H1 (cell line): ENCODE results near the gene ADARB2. TPM values are rescaled to one million over a fixed set of nuclear protein-coding genes. Genes with fewer than 3 reads are reported as not detected.

Source experiments
- CEBPB ChIP-seq: IDR thresholded peaks from 2 replicates; pipeline ENCODE4 v1.6.1; 2012; ENCODE audit warnings: low read depth, low read length
- GTF2F1 ChIP-seq: IDR thresholded peaks from 2 replicates; pipeline ENCODE4 v1.6.1; 2012; ENCODE audit warnings: low read depth, low read length, improper control_type of control experiment, borderline replicate concordance
- NRF1 ChIP-seq: IDR thresholded peaks from 2 replicates; pipeline ENCODE4 v1.6.1; 2011; ENCODE audit warnings: mild to moderate bottlenecking, low read depth, low read length, improper control_type of control experiment
- POLR2A ChIP-seq, 2 experiments: IDR thresholded peaks; 1 replicate in 1 of 2; 2 replicates in 1 of 2; pipeline ENCODE4 v1.6.1; 2011; ENCODE audit warnings: low read depth in 2 of 2, low read length in 2 of 2, mild to moderate bottlenecking in 2 of 2; ENCODE audit errors: control extremely low read depth in 1 of 2
- POLR2AphosphoS5 ChIP-seq: IDR thresholded peaks from 2 replicates; pipeline ENCODE4 v1.6.1; 2011; ENCODE audit warnings: low read depth, low read length
- RAD21 ChIP-seq, 2 experiments: IDR thresholded peaks in 1 of 2; conservative IDR thresholded peaks in 1 of 2; 2 replicates each; pipeline ENCODE4 v1.6.1; 2011; ENCODE audit warnings: low read depth in 2 of 2, low read length in 2 of 2, improper control_type of control experiment in 1 of 2, inconsistent platforms in 1 of 2, mild to moderate bottlenecking in 1 of 2, moderate library complexity in 1 of 2
- RXRA ChIP-seq: IDR thresholded peaks from 2 replicates; pipeline ENCODE4 v1.6.1; 2011; ENCODE audit warnings: low read depth, mild to moderate bottlenecking, low read length, moderate library complexity; ENCODE audit not compliant: insufficient read depth
- SIN3A ChIP-seq, 2 experiments: IDR thresholded peaks in 1 of 2; conservative IDR thresholded peaks in 1 of 2; 2 replicates each; pipeline ENCODE4 v1.6.1; 2011 to 2012; ENCODE audit warnings: low read length in 2 of 2, improper control_type of control experiment in 1 of 2, low read depth in 1 of 2, mild to moderate bottlenecking in 1 of 2
- SP2 ChIP-seq: IDR thresholded peaks from 2 replicates; pipeline ENCODE4 v1.6.1; 2012; ENCODE audit warnings: mild to moderate bottlenecking, low read length, inconsistent platforms
- TAF1 ChIP-seq: IDR thresholded peaks from 2 replicates; pipeline ENCODE4 v1.6.1; 2011; ENCODE audit warnings: mild to moderate bottlenecking, low read depth, low read length
- polyA plus RNA-seq, 7 experiments: library from polyadenylated mRNA; depleted of rRNA in 3 of 7; stranded (reverse) in 5 of 7; unstranded in 2 of 7; fragments of >200 nt in 5 of 7; fragments of 200-250 nt in 2 of 7; gene quantifications; 1 replicate in 5 of 7; 2 replicates in 1 of 7; 4 replicates in 1 of 7; pipeline versions ENCODE4 v1.2.1 to v1.2.3, GENCODE V29; 2011 to 2013; ENCODE audit warnings: missing spikeins in 2 of 7, mixed read lengths in 2 of 7
- total RNA-seq: library from RNA; stranded (reverse); fragmentation: NEBNext Ultra II Directional; extraction: Animal tissue kit (Norgen Biotek cat#: 25700); gene quantifications from 2 replicates; pipeline ENCODE4 v1.2.1, GENCODE V29; 2021
- TF ChIP-seq, protein P1 (sequence below): fragments of 300-600 bp; sonication (generic); IDR thresholded peaks from 2 replicates; pipeline ENCODE4 v1.7.1; 2012; ENCODE audit warnings: low read length, moderate library complexity, mild to moderate bottlenecking, inconsistent platforms; ENCODE audit not compliant: insufficient replicate concordance
- TF ChIP-seq, protein P2 (sequence below): IDR thresholded peaks from 2 replicates; pipeline ENCODE4 v1.6.1; 2012; ENCODE audit warnings: inconsistent platforms

The ADARB2 gene
- total and polyA plus RNA-seq, 2 of the 8 experiments (the other 6 are each of a cell fraction or from before 2014, with no cell fraction given), result 2.2 to 2.8 TPM

DNA sequence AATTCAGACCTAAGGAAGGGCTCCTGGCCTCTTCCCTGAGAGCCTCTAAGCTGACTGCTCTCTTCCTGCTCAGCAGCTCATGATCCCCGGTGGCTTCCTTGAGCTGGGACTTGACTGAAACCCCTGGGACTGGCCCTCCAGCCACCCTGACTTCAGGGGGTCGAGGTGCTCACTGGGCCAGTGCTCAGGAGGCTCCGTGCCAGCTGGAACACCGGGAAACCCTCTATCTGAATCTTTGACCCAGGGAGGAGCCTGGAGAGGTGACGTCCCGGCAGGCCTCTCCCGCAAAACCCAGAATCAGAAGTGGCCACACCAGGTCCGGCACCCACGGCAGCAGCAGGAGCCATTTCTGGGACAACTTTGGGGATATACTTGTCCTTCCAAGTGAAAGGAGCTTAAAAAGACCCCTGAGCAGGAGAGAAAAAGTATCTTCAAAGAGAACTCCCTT lies 570.5 kb downstream of the ADARB2 start (continued):
- TF ChIP-seq, protein P1, sequence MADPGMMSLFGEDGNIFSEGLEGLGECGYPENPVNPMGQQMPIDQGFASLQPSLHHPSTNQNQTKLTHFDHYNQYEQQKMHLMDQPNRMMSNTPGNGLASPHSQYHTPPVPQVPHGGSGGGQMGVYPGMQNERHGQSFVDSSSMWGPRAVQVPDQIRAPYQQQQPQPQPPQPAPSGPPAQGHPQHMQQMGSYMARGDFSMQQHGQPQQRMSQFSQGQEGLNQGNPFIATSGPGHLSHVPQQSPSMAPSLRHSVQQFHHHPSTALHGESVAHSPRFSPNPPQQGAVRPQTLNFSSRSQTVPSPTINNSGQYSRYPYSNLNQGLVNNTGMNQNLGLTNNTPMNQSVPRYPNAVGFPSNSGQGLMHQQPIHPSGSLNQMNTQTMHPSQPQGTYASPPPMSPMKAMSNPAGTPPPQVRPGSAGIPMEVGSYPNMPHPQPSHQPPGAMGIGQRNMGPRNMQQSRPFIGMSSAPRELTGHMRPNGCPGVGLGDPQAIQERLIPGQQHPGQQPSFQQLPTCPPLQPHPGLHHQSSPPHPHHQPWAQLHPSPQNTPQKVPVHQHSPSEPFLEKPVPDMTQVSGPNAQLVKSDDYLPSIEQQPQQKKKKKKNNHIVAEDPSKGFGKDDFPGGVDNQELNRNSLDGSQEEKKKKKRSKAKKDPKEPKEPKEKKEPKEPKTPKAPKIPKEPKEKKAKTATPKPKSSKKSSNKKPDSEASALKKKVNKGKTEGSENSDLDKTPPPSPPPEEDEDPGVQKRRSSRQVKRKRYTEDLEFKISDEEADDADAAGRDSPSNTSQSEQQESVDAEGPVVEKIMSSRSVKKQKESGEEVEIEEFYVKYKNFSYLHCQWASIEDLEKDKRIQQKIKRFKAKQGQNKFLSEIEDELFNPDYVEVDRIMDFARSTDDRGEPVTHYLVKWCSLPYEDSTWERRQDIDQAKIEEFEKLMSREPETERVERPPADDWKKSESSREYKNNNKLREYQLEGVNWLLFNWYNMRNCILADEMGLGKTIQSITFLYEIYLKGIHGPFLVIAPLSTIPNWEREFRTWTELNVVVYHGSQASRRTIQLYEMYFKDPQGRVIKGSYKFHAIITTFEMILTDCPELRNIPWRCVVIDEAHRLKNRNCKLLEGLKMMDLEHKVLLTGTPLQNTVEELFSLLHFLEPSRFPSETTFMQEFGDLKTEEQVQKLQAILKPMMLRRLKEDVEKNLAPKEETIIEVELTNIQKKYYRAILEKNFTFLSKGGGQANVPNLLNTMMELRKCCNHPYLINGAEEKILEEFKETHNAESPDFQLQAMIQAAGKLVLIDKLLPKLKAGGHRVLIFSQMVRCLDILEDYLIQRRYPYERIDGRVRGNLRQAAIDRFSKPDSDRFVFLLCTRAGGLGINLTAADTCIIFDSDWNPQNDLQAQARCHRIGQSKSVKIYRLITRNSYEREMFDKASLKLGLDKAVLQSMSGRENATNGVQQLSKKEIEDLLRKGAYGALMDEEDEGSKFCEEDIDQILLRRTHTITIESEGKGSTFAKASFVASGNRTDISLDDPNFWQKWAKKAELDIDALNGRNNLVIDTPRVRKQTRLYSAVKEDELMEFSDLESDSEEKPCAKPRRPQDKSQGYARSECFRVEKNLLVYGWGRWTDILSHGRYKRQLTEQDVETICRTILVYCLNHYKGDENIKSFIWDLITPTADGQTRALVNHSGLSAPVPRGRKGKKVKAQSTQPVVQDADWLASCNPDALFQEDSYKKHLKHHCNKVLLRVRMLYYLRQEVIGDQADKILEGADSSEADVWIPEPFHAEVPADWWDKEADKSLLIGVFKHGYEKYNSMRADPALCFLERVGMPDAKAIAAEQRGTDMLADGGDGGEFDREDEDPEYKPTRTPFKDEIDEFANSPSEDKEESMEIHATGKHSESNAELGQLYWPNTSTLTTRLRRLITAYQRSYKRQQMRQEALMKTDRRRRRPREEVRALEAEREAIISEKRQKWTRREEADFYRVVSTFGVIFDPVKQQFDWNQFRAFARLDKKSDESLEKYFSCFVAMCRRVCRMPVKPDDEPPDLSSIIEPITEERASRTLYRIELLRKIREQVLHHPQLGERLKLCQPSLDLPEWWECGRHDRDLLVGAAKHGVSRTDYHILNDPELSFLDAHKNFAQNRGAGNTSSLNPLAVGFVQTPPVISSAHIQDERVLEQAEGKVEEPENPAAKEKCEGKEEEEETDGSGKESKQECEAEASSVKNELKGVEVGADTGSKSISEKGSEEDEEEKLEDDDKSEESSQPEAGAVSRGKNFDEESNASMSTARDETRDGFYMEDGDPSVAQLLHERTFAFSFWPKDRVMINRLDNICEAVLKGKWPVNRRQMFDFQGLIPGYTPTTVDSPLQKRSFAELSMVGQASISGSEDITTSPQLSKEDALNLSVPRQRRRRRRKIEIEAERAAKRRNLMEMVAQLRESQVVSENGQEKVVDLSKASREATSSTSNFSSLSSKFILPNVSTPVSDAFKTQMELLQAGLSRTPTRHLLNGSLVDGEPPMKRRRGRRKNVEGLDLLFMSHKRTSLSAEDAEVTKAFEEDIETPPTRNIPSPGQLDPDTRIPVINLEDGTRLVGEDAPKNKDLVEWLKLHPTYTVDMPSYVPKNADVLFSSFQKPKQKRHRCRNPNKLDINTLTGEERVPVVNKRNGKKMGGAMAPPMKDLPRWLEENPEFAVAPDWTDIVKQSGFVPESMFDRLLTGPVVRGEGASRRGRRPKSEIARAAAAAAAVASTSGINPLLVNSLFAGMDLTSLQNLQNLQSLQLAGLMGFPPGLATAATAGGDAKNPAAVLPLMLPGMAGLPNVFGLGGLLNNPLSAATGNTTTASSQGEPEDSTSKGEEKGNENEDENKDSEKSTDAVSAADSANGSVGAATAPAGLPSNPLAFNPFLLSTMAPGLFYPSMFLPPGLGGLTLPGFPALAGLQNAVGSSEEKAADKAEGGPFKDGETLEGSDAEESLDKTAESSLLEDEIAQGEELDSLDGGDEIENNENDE, result no peak
- TF ChIP-seq GTF2F1 (no peak), SP2 (no peak), NRF1 (no peak), RXRA (no peak), CEBPB (no peak), RAD21 (IDR thresholded peaks at IDR 0.05 in 1 of 2, conservative IDR thresholded peaks at IDR 0.05 in 1 of 2; ENCODE audit: low read depth in 2 of 2, low read length in 2 of 2) (no peak), POLR2A (IDR thresholded peaks at IDR 0.05; ENCODE audit: control extremely low read depth in 1 of 2, low read depth in 2 of 2, low read length in 2 of 2) (no peak), POLR2AphosphoS5 (no peak), TAF1 (no peak), SIN3A (conservative IDR thresholded peaks at IDR 0.05 in 1 of 2, IDR thresholded peaks at IDR 0.05 in 1 of 2; ENCODE audit: low read depth in 1 of 2, low read length in 2 of 2) (no peak)
- TF ChIP-seq, protein P2, sequence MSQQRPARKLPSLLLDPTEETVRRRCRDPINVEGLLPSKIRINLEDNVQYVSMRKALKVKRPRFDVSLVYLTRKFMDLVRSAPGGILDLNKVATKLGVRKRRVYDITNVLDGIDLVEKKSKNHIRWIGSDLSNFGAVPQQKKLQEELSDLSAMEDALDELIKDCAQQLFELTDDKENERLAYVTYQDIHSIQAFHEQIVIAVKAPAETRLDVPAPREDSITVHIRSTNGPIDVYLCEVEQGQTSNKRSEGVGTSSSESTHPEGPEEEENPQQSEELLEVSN, result no peak
